ENCODE data around the gene KAZN.

The KAZN gene

GRCh38 chr1:14739082-14739832, 140.8 kb downstream of the KAZN start:
- Mint-ChIP-seq H3K9me3 (no peaks in the 10 kb centered on the region), H3K27ac (peak overlapping the region; percentile 10), H3K27me3 (peaks cover 37% of the 10 kb centered on the region), H3K36me3 (ENCODE audit: low read depth) (no peaks in the 10 kb centered on the region), H3K4me3 (no peak overlapping the region), H3K4me1 (ENCODE audit: low read depth) (peaks cover 40% of the 10 kb centered on the region)
- intact Hi-C loops (cut with micrococcal nuclease): no loop called here

GRCh38 chr1:14740016-14740415, 141.5 kb downstream of the KAZN start:
- H3K27me3 Mint-ChIP-seq: peaks cover 37% of the 10 kb centered on the region
- no peak overlapping the region for H3K4me3 Mint-ChIP-seq
- H3K27ac Mint-ChIP-seq: peak overlapping the region; percentile 10
- intact Hi-C loops (cut with micrococcal nuclease): no loop called here
- H3K4me1 Mint-ChIP-seq (ENCODE audit: low read depth): peaks cover 40% of the 10 kb centered on the region
- no peaks in the 10 kb centered on the region for H3K36me3 Mint-ChIP-seq (ENCODE audit: low read depth)
- H3K9me3 Mint-ChIP-seq: no peaks in the 10 kb centered on the region

- Mint-ChIP-seq H3K27ac (no peak overlapping the region), H3K9me3 (no peaks in the 10 kb centered on the region), H3K27me3 (peaks cover 31% of the 10 kb centered on the region), H3K4me3 (no peak overlapping the region), H3K36me3 (ENCODE audit: low read depth) (no peaks in the 10 kb centered on the region), H3K4me1 (ENCODE audit: low read depth) (peaks cover 40% of the 10 kb centered on the region)
- intact Hi-C loops (cut with micrococcal nuclease): no loop called here
Observed at GRCh38 chr1:14741082-14741481, 142.6 kb downstream of the KAZN start.

- H3K9me3 Mint-ChIP-seq: no peaks in the 10 kb centered on the region
- intact Hi-C loops (cut with micrococcal nuclease): no loop called here
- no peak overlapping the region for H3K27ac Mint-ChIP-seq
- peaks cover 31% of the 10 kb centered on the region for H3K27me3 Mint-ChIP-seq
- H3K4me3 Mint-ChIP-seq: no peak overlapping the region
- no peaks in the 10 kb centered on the region for H3K36me3 Mint-ChIP-seq (ENCODE audit: low read depth)
- H3K4me1 Mint-ChIP-seq (ENCODE audit: low read depth): peaks cover 40% of the 10 kb centered on the region
Observed at GRCh38 chr1:14741532-14741931, 143.0 kb downstream of the KAZN start.

GRCh38 chr1:14742181-14742980, 143.9 kb downstream of the KAZN start:
- Mint-ChIP-seq H3K36me3 (ENCODE audit: low read depth) (no peaks in the 10 kb centered on the region), H3K27ac (no peak overlapping the region), H3K9me3 (no peaks in the 10 kb centered on the region), H3K4me3 (no peak overlapping the region), H3K27me3 (peaks cover 26% of the 10 kb centered on the region), H3K4me1 (ENCODE audit: low read depth) (peaks cover 40% of the 10 kb centered on the region)
- intact Hi-C loops (cut with micrococcal nuclease): no loop called here

- H3K4me1 Mint-ChIP-seq (ENCODE audit: low read depth): peaks cover 40% of the 10 kb centered on the region
- H3K9me3 Mint-ChIP-seq: no peaks in the 10 kb centered on the region
- peaks cover 20% of the 10 kb centered on the region for H3K27me3 Mint-ChIP-seq
- no peaks in the 10 kb centered on the region for H3K36me3 Mint-ChIP-seq (ENCODE audit: low read depth)
- intact Hi-C loops (cut with micrococcal nuclease): no loop called here
- no peak overlapping the region for H3K4me3 Mint-ChIP-seq
- no peak overlapping the region for H3K27ac Mint-ChIP-seq
Observed at GRCh38 chr1:14743368-14743767, 144.9 kb downstream of the KAZN start.

- intact Hi-C loops (cut with micrococcal nuclease): no loop called here
- peaks cover 12% of the 10 kb centered on the region for H3K27me3 Mint-ChIP-seq
- H3K27ac Mint-ChIP-seq: no peak overlapping the region
- peaks cover 28% of the 10 kb centered on the region for H3K4me1 Mint-ChIP-seq (ENCODE audit: low read depth)
- no peaks in the 10 kb centered on the region for H3K9me3 Mint-ChIP-seq
- H3K4me3 Mint-ChIP-seq: no peak overlapping the region
- H3K36me3 Mint-ChIP-seq (ENCODE audit: low read depth): no peaks in the 10 kb centered on the region
Observed at GRCh38 chr1:14745001-14745720, 146.7 kb downstream of the KAZN start.

- Mint-ChIP-seq H3K4me1 (ENCODE audit: low read depth) (peaks cover 21% of the 10 kb centered on the region), H3K27me3 (peaks cover 6% of the 10 kb centered on the region), H3K4me3 (no peak overlapping the region), H3K36me3 (ENCODE audit: low read depth) (no peaks in the 10 kb centered on the region), H3K27ac (no peak overlapping the region), H3K9me3 (no peaks in the 10 kb centered on the region)
- intact Hi-C loops (cut with micrococcal nuclease): no loop called here
Observed at GRCh38 chr1:14745789-14746188, 147.3 kb downstream of the KAZN start.

GRCh38 chr1:14746393-14746792, 147.9 kb downstream of the KAZN start:
- Mint-ChIP-seq H3K36me3 (ENCODE audit: low read depth) (no peaks in the 10 kb centered on the region), H3K4me3 (no peak overlapping the region), H3K27ac (no peak overlapping the region), H3K27me3 (no peaks in the 10 kb centered on the region), H3K9me3 (no peaks in the 10 kb centered on the region), H3K4me1 (ENCODE audit: low read depth) (peaks cover 15% of the 10 kb centered on the region)
- intact Hi-C loops (cut with micrococcal nuclease): no loop called here

- Mint-ChIP-seq H3K4me3 (no peak overlapping the region), H3K36me3 (ENCODE audit: low read depth) (no peaks in the 10 kb centered on the region), H3K4me1 (ENCODE audit: low read depth) (no peaks in the 10 kb centered on the region), H3K9me3 (no peaks in the 10 kb centered on the region), H3K27ac (no peak overlapping the region), H3K27me3 (no peaks in the 10 kb centered on the region)
- intact Hi-C loops (cut with micrococcal nuclease): no loop called here
Observed at GRCh38 chr1:14748151-14748550, 149.7 kb downstream of the KAZN start.

- Mint-ChIP-seq H3K27me3 (no peaks in the 10 kb centered on the region), H3K4me3 (no peak overlapping the region), H3K4me1 (ENCODE audit: low read depth) (no peaks in the 10 kb centered on the region), H3K9me3 (no peaks in the 10 kb centered on the region), H3K27ac (no peak overlapping the region), H3K36me3 (ENCODE audit: low read depth) (no peaks in the 10 kb centered on the region)
- intact Hi-C loops (cut with micrococcal nuclease): no loop called here
Observed at GRCh38 chr1:14748977-14749376, 150.5 kb downstream of the KAZN start.

GRCh38 chr1:14750490-14750889, 152.0 kb downstream of the KAZN start:
- H3K27me3 Mint-ChIP-seq: no peaks in the 10 kb centered on the region
- H3K36me3 Mint-ChIP-seq (ENCODE audit: low read depth): no peaks in the 10 kb centered on the region
- no peaks in the 10 kb centered on the region for H3K9me3 Mint-ChIP-seq
- H3K27ac Mint-ChIP-seq: no peak overlapping the region
- intact Hi-C loops (cut with micrococcal nuclease): no loop called here
- peaks cover 2% of the 10 kb centered on the region for H3K4me1 Mint-ChIP-seq (ENCODE audit: low read depth)
- no peak overlapping the region for H3K4me3 Mint-ChIP-seq

GRCh38 chr1:14755518-14756252, 157.2 kb downstream of the KAZN start:
- intact Hi-C loops (cut with micrococcal nuclease): no loop called here
- peaks cover 11% of the 10 kb centered on the region for H3K4me1 Mint-ChIP-seq (ENCODE audit: low read depth)
- no peaks in the 10 kb centered on the region for H3K36me3 Mint-ChIP-seq (ENCODE audit: low read depth)
- H3K27me3 Mint-ChIP-seq: no peaks in the 10 kb centered on the region
- no peaks in the 10 kb centered on the region for H3K9me3 Mint-ChIP-seq
- no peak overlapping the region for H3K4me3 Mint-ChIP-seq
- peak overlapping the region; percentile 30 for H3K27ac Mint-ChIP-seq
